Measurements from ENCODE around the gene TNFRSF8. TPM values are rescaled to one million over a fixed set of nuclear protein-coding genes. Genes with fewer than 3 reads are reported as not detected.

Gene TNFRSF8
- total and polyA plus RNA-seq, 9 of the 15 experiments (the other 6 are each of a cell fraction or from before 2014, with no cell fraction given): 3.5 to 38.4 (median 17.1) TPM

- TF ChIP-seq ZBTB11 (CRISPR knock-in tag; IDR thresholded peaks at IDR 0.05): no peak
- no peak for TF ChIP-seq HMGXB4 (CRISPR knock-in tag; IDR thresholded peaks at IDR 0.05)
- TF ChIP-seq ZNF253 (CRISPR knock-in tag; conservative IDR thresholded peaks at IDR 0.05): no peak
- TF ChIP-seq HDAC2 (IDR thresholded peaks at IDR 0.05): no peak
- TF ChIP-seq MCM7 (IDR thresholded peaks at IDR 0.05): no peak
- no peak for TF ChIP-seq ZNF232 (CRISPR knock-in tag; IDR thresholded peaks at IDR 0.05)
- TF ChIP-seq RBM14 (IDR thresholded peaks at IDR 0.05; ENCODE audit: borderline replicate concordance, insufficient read depth, low read depth, low read length): no peak
- no peak for TF ChIP-seq GABPB1 (CRISPR knock-in tag; IDR thresholded peaks at IDR 0.05)
- TF ChIP-seq ASH1L (IDR thresholded peaks at IDR 0.05; ENCODE audit: borderline replicate concordance, low read depth, partially characterized antibody): peak; percentile 84
- no peak for TF ChIP-seq CHD2 (IDR thresholded peaks at IDR 0.05; ENCODE audit: low read depth, low read length)
- TF ChIP-seq KLF16 (IDR thresholded peaks at IDR 0.05): no peak
- no peak for TF ChIP-seq TEAD4 (IDR thresholded peaks at IDR 0.05; ENCODE audit: low read length)
- TF ChIP-seq TEAD4 (CRISPR knock-in tag; IDR thresholded peaks at IDR 0.05; ENCODE audit: borderline replicate concordance): no peak
- TF ChIP-seq LARP7 (IDR thresholded peaks at IDR 0.05): no peak
- peak; percentile 64; the same call in 1 of the 2 replicates for TF ChIP-seq MBD2 (IDR thresholded peaks at IDR 0.05; ENCODE audit: borderline replicate concordance, low read depth)
- no peak for TF ChIP-seq SAP30 (IDR thresholded peaks at IDR 0.05; ENCODE audit: borderline replicate concordance, insufficient read depth, low read depth, low read length, poor library complexity, severe bottlenecking)
Observed at GRCh38 chr1:12095452-12096263, 32.6 kb downstream of the TNFRSF8 start (continued).
